Activated T-cell treated with anti-CD3 and anti-CD28 coated beads, Interleukin-2, amount 50 U/mL, for 72 hours (primary cell): Measurements from ENCODE around the gene SLC41A3. TPM values are rescaled to one million over a fixed set of nuclear protein-coding genes. Genes with fewer than 3 reads are reported as not detected.

Experiments
- ATAC-seq, 2 donors: fragments of 150-1000 bp; cut with Tn5 transposase; replicated peaks in 1 of 2; 2 replicates each; pipeline ENCODE4 v1.10.0; 2021; ENCODE audit warnings: moderate library complexity in 2 of 2, mild to moderate bottlenecking in 1 of 2
- DNase-seq, 2 donors: peaks; one replicate each; pipeline ENCODE4 v3.0.0; 2021 to 2022; ENCODE audit warnings: mixed read lengths in 1 of 2
- H3K27ac Mint-ChIP-seq: one replicate; pipeline ENCODE4 v1.8.0; 2022; ENCODE audit warnings: mild to moderate bottlenecking, moderate library complexity, mixed read lengths
- H3K27me3 Mint-ChIP-seq: one replicate; pipeline ENCODE4 v1.8.0; 2022; ENCODE audit warnings: low read depth, mixed read lengths
- H3K36me3 Mint-ChIP-seq, 2 donors: one replicate each; pipeline ENCODE4 v1.8.0; 2022; ENCODE audit warnings: mixed read lengths in 2 of 2, mild to moderate bottlenecking in 1 of 2; ENCODE audit not compliant: insufficient read depth in 2 of 2
- H3K4me1 Mint-ChIP-seq: one replicate; pipeline ENCODE4 v1.8.0; 2022; ENCODE audit warnings: low read depth, mixed read lengths
- H3K4me3 Mint-ChIP-seq, 2 donors: one replicate each; pipeline ENCODE4 v1.8.0; 2022; ENCODE audit warnings: mild to moderate bottlenecking in 2 of 2, mixed read lengths in 2 of 2, moderate library complexity in 2 of 2
- H3K9me3 Mint-ChIP-seq, 2 donors: one replicate each; pipeline ENCODE4 v1.8.0; 2022; ENCODE audit warnings: mixed read lengths in 2 of 2
- total RNA-seq, 2 donors: library from RNA; stranded (reverse); gene quantifications; one replicate each; pipeline ENCODE4 v1.2.3, GENCODE V29; 2022

The SLC41A3 gene
- total RNA-seq, 2 donors from 2014 or later: 32.3 to 34.5 TPM

DNA sequence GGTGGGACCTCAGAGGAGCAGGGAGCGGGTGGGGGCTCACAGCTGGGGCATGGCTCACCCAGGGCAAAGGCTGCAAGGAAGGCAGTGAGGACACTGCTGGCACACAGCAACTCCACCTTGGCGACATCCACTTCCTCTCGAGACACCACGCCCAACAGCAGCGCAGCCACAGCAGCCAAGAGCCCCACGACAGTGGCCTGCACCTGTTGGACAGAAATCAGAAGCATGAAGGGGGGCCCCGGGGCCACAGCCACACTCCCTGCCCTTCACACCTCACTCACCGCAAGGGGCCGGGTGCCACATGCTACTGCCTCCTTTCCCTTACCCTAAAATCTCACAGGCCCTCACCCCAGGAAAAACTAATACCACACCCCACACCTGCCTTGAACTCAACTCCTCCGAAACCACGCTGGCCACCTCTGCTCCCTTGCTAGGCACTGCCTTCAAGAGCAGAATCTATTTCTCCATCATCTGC lies 57.6 kb downstream of the SLC41A3 start:
- Mint-ChIP-seq H3K36me3 (peaks cover 9 to 10% of the 10 kb centered on the region in 2 donors), H3K4me1 (no peaks in the 10 kb centered on the region), H3K27me3 (no peaks in the 10 kb centered on the region), H3K27ac (no peak overlapping the region), H3K4me3 (no peak overlapping the region), H3K9me3 (peaks cover 3 to 4% of the 10 kb centered on the region in 2 donors)
- ATAC-seq (no peak), DNase-seq (no peak)

DNA sequence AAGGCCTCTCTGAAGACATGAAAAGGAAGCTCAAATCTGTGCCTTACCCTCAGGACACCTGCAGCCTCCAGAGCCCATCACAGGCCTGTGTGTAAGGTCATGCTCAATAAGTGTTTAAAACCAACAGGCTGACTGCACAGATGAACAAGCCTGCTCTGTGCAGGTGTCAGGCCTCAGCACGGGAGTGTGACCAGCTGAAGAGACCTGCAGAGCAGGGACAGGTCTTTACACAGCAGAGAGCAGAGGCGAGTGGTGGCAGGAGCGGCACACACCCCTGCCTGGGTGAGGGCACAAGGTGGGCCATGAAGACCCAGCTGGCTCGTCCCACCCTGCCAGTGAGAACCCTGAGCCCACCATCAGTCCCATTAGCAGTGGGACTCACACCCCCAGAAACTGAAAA lies 58.1 kb downstream of the SLC41A3 start:
- Mint-ChIP-seq H3K4me3 (no peak overlapping the region), H3K27me3 (no peaks in the 10 kb centered on the region), H3K4me1 (no peaks in the 10 kb centered on the region), H3K36me3 (peaks cover 9 to 10% of the 10 kb centered on the region in 2 donors), H3K9me3 (peaks cover 3 to 4% of the 10 kb centered on the region in 2 donors), H3K27ac (no peak overlapping the region)
- DNase-seq (no peak), ATAC-seq (no peak)

DNA sequence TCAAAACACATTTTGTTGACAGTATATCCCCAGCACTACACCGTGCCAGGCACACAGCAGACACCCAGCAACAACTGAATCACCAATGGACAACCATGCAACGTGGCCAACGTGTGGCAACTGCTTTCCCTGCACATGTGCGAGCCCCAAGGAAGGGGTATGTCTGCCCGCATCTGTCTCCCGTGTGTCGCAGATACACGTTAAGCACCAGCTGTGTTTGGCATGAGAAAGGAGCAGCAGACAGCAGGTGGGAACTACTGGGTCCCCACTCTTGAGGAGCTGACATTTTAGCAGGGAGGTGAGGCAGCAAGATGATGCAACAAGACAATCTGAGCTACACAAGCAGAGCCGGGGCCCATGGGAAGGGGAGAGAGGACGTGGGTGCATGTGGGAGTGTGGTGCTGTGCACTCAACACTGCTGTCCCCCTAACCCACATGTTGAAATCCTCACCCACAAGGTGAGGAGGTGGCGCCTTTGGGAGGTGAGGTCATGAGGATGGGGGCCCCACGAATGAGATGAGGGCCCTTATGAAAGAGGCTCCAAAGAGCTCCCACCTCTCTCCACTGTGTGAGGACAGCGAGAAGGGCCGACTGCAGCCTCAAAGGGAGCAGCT lies 58.7 kb downstream of the SLC41A3 start:
- ATAC-seq (no peak), DNase-seq (no peak)
- Mint-ChIP-seq H3K36me3 (peaks cover 9 to 10% of the 10 kb centered on the region in 2 donors), H3K9me3 (peaks cover 3 to 4% of the 10 kb centered on the region in 2 donors), H3K4me3 (no peak overlapping the region), H3K27ac (no peak overlapping the region), H3K4me1 (no peaks in the 10 kb centered on the region), H3K27me3 (no peaks in the 10 kb centered on the region)

DNA sequence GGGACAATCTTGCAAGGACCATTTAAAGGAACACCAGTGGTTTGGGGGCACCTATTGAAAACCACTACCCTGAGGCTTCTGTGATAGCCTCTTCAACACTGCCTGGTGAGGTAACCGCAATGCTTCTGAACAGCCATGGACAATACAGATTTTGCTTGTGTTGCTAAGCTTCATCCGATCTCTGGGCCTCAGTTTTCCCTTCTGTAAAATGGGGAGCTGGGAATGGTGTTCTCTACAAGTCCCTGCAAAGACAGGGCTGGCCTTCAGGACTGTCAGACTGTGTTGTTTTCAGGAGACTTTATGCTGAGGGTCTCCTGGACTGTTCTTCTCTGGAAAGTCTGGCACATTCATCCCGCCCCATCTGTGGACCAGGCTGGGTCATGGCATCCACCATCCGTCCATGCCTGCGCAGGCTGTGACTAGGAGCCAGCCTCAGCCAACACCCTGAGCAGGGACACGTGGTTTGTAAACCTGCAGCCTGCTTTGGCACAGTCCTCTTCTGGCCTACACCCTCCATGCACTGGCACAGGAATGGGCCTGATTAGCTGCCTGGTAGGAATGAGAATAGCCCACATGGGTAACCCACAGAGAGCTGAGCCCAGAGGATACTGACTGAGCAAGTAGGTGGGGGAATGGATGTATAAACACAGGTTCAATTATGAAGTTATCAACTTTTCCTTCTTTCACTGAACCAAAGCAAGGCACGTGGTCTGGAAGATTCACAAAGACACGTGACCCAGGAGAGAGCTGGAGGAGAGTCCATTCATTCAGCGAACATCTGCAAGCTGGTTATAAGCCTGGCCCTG lies 59.7 kb downstream of the SLC41A3 start:
- H3K9me3 Mint-ChIP-seq: peaks cover 1 to 3% of the 10 kb centered on the region in 2 donors
- no peak overlapping the region for H3K27ac Mint-ChIP-seq
- DNase-seq (no peak), ATAC-seq (no peak)
- H3K27me3 Mint-ChIP-seq: no peaks in the 10 kb centered on the region
- peaks cover 6% of the 10 kb centered on the region in 2 donors for H3K36me3 Mint-ChIP-seq
- H3K4me1 Mint-ChIP-seq: no peaks in the 10 kb centered on the region
- no peak overlapping the region for H3K4me3 Mint-ChIP-seq

DNA sequence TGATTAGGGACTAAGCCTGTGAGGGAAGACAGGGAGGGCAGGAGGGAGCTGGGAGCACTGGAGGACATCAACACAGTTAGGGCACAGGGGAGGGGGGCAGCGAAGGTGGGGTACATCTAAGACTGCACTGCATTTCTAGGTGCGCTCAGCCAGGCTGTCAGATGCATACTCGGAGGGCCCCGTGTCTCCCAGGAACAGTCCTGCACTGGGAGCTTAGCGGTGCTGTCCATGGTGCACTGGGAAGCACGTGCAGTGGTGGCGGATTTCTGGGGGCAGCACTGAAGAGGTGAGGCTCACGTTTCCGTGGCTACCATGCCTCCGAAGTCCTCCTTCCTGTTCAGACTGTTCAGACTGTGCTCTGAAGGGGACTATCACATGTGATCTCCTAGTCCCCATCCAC lies 60.5 kb downstream of the SLC41A3 start:
- no peak overlapping the region for H3K4me3 Mint-ChIP-seq
- H3K4me1 Mint-ChIP-seq: no peaks in the 10 kb centered on the region
- no peak overlapping the region for H3K27ac Mint-ChIP-seq
- peaks cover 1 to 3% of the 10 kb centered on the region in 2 donors for H3K9me3 Mint-ChIP-seq
- H3K36me3 Mint-ChIP-seq: peaks cover 5 to 6% of the 10 kb centered on the region in 2 donors
- ATAC-seq (no peak), DNase-seq (no peak)
- H3K27me3 Mint-ChIP-seq: no peaks in the 10 kb centered on the region

DNA sequence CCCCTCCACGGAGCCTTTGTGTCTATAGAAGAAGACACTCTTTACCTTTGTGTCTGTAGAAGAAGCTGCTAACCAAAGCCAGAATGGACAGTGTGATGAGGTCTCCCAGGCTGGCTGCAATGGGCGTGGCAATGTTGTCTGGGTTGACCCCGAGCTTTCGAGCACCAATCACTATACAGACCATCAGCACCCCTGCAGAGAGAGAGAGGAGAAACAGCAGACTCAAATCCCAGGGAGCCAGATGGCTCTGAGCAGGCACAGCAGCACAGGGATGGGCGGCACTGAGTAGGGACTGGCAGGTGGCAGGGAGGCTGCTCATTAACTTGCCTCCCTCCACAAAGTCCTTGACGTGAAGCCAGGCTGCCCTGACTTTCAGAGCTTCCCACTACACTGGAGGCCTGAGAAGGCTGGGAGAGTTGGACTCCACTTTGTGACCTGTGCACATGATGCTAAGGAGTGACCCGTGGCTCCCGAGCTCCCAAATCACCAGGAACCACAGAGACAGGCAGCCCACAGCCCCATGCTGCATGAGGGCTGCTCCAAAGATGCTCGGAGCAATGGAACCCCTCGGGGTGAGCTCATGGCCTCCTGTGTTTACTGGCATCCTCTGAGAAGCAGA lies 61.1 kb downstream of the SLC41A3 start:
- Mint-ChIP-seq H3K36me3 (peaks cover 4 to 5% of the 10 kb centered on the region in 2 donors), H3K9me3 (peaks cover 1 to 3% of the 10 kb centered on the region in 2 donors), H3K4me1 (no peaks in the 10 kb centered on the region), H3K27me3 (no peaks in the 10 kb centered on the region), H3K4me3 (no peak overlapping the region), H3K27ac (no peak overlapping the region)
- ATAC-seq (no peak), DNase-seq (no peak)

DNA sequence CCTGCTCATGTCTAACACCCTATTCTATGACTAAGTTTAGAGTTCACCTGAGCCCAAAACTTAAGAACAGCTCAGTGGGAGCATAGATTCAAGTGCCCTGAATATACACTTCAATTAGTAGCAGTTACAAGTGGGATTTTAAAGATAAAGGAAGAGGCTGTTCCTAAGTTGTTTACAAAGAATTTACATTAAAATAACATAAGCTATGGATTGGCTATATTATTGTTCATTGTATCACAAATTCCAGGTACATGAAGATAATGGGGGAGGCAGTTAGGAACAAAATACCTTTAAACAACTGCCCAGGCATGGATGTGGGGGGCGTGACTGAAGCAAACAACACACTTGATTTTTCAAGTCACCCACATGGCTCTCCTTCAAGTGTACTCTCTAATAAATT lies 62.2 kb downstream of the SLC41A3 start:
- H3K9me3 Mint-ChIP-seq: no peaks in the 10 kb centered on the region
- DNase-seq (no peak), ATAC-seq (no peak)
- no peaks in the 10 kb centered on the region for H3K27me3 Mint-ChIP-seq
- H3K27ac Mint-ChIP-seq: no peak overlapping the region
- no peaks in the 10 kb centered on the region for H3K36me3 Mint-ChIP-seq
- no peak overlapping the region for H3K4me3 Mint-ChIP-seq
- H3K4me1 Mint-ChIP-seq: no peaks in the 10 kb centered on the region

DNA sequence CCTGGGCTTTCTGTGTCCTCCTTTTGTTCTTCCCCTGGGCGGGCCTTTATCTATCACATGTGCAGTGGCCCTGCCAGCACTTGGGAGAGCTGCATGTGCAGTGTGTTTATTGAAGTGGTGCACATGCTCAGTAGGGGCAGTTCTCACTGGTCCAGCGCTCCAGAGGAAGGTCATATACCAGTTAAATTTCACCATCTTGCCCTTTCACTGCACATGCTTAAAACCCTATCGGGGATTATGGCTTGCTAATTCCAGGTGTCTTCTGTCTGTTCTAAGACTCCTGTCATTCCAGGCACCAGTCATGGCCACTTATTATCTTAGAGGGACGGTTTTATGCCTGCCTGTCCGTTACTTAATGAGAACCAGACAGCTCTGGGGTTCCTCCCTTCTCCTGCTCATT lies 62.7 kb downstream of the SLC41A3 start:
- H3K4me1 Mint-ChIP-seq: no peaks in the 10 kb centered on the region
- no peaks in the 10 kb centered on the region for H3K36me3 Mint-ChIP-seq
- no peaks in the 10 kb centered on the region for H3K27me3 Mint-ChIP-seq
- DNase-seq (no peak), ATAC-seq (no peak)
- no peak overlapping the region for H3K4me3 Mint-ChIP-seq
- H3K9me3 Mint-ChIP-seq: no peaks in the 10 kb centered on the region
- no peak overlapping the region for H3K27ac Mint-ChIP-seq

DNA sequence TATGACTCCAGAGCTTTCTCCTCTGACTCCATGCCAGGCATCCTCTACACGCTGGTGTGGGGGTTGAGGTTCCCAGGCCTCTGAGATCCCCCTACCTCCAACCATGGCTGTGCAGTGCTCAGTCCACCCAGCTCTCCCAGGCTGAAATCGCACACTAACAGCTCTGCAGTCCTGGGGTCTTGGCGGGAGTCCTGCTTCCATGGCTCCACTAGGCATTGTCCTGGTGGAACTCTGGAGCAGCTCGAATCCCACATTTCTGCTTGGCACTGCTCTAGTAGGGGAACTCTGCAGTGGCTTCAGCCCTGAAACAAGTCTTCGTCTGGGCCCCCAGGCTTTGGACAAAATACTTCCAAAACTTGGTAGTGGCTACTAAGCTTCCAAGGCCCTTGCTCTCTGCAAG lies 64.2 kb downstream of the SLC41A3 start:
- Mint-ChIP-seq H3K27ac (no peak overlapping the region), H3K36me3 (peaks cover 0 to 3% of the 10 kb centered on the region in 2 donors), H3K27me3 (no peaks in the 10 kb centered on the region), H3K4me3 (no peak overlapping the region), H3K9me3 (no peaks in the 10 kb centered on the region), H3K4me1 (no peaks in the 10 kb centered on the region)
- DNase-seq: no peak
- no peak for ATAC-seq

DNA sequence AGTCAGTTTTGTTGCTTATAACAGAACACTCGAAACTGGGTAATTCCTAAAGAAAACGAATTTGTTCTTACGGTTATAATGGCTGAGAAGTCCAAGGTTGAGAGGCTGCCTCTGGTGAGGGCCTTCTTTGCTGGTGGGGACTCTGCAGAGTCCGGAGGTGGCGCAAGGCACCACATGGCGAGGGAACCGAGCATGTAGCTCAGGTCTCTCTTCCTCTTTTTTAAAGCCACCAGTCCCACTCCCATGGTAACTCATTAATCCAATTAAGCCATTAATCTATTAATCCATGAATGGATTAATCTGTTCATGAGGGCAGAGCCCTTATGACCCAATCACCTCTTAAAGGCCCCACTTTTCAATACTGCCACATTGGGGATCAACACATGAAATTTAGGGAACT lies 64.9 kb downstream of the SLC41A3 start:
- H3K36me3 Mint-ChIP-seq: peaks cover 0 to 3% of the 10 kb centered on the region in 2 donors
- H3K4me3 Mint-ChIP-seq: no peak overlapping the region
- no peaks in the 10 kb centered on the region for H3K9me3 Mint-ChIP-seq
- no peak overlapping the region for H3K27ac Mint-ChIP-seq
- no peak for DNase-seq
- no peaks in the 10 kb centered on the region for H3K27me3 Mint-ChIP-seq
- ATAC-seq: no peak
- no peaks in the 10 kb centered on the region for H3K4me1 Mint-ChIP-seq

DNA sequence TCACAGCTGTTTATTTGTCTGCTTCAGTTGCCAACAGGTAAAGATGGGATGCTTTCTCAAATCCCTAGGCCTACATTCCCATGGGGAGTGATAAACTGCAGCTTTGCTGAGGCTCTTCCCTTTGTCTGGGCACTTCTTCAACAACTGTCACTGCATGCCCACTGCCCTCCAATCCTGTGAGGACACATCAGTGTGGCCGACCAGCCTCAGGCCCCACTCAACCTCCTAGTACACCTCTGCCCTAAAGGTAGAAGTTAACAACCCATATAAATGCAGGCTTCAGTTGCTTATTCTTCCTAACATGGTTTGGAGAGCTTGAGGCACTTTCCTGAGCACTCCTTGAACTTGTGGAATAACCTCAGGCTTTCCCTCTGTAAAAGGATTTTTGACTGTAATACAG lies 65.4 kb downstream of the SLC41A3 start:
- Mint-ChIP-seq H3K4me1 (no peaks in the 10 kb centered on the region), H3K9me3 (no peaks in the 10 kb centered on the region), H3K27ac (no peak overlapping the region), H3K36me3 (peaks cover 0 to 3% of the 10 kb centered on the region in 2 donors), H3K27me3 (no peaks in the 10 kb centered on the region), H3K4me3 (no peak overlapping the region)
- no peak for ATAC-seq
- DNase-seq: no peak

DNA sequence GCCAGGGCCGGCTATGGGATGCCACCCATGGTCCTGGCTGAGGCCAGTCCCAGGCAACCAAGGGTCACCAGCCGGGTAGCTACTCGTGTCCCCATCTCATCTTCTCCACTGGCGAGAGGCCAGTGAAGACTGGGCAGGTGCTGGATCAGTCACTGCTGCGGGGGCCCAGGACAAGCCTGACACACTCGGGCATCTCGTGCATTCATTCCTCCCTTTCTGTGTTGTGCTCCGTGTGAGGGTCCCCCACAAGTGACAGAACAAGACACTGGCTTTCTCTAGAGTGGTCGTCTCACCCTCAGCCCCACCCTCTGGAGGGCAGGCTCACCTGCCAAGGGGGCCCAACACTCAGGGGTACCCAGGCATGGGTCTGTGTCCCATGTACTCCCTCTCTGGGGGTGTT lies 66.6 kb downstream of the SLC41A3 start:
- H3K36me3 Mint-ChIP-seq: peaks cover 0 to 3% of the 10 kb centered on the region in 2 donors
- H3K27me3 Mint-ChIP-seq: no peaks in the 10 kb centered on the region
- no peaks in the 10 kb centered on the region for H3K4me1 Mint-ChIP-seq
- H3K4me3 Mint-ChIP-seq: no peak overlapping the region
- DNase-seq (no peak), ATAC-seq (no peak)
- H3K27ac Mint-ChIP-seq: no peak overlapping the region
- no peaks in the 10 kb centered on the region for H3K9me3 Mint-ChIP-seq

DNA sequence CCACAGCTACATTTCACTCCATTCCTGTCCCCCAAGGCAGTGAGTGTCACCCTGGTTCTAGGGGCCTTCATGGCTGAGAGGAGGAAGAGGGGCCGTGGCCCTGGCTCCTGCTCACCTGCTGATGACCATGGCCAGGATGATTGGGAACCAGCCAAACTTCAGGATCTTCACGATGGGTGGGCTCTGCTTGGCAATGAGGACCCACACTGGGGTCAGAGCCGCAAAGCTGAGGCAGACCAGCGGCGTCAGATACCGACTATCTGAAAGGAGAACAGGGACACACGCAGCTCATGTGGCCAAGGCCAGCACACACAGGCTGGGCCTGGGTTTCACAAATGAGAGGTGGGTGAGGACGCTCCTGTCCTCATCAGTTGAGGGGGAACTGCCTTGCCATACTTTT lies 67.3 kb downstream of the SLC41A3 start:
- Mint-ChIP-seq H3K4me3 (no peak overlapping the region), H3K9me3 (no peaks in the 10 kb centered on the region), H3K27ac (no peak overlapping the region), H3K4me1 (no peaks in the 10 kb centered on the region), H3K36me3 (peaks cover 5% of the 10 kb centered on the region in 2 donors), H3K27me3 (no peaks in the 10 kb centered on the region)
- DNase-seq (no peak), ATAC-seq (no peak)
